CD4-positive, alpha-beta T cell (primary cell): ENCODE results near the gene MZT2A. TPM values are rescaled to one million over a fixed set of nuclear protein-coding genes. Genes with fewer than 3 reads are reported as not detected.
"Not testable (repeated sequence)": the region's sequence is repeated elsewhere in the genome, so short reads cannot be mapped to it uniquely, and the experiment has no call there.

Source experiments
- ATAC-seq: fragments of 200-7000 bp; cut with Tn5 transposase; one replicate; pipeline ENCODE4 v1.10.0; 2022; ENCODE audit warnings: mild to moderate bottlenecking; ENCODE audit not compliant: poor library complexity
- CTCF ChIA-PET: fragments of 350-600 bp; sonication (Branson Sonifier 250); formaldehyde crosslinking; loops from one replicate; lab custom pipeline; 2021; ENCODE audit warnings: antibody characterized with exemption, inconsistent platforms; lab: Charles Lee
- POLR2A ChIA-PET: fragments of 350-600 bp; sonication (Branson Sonifier 250); formaldehyde crosslinking; loops from one replicate; lab custom pipeline; 2021; ENCODE audit warnings: antibody characterized with exemption, inconsistent platforms; lab: Charles Lee
- DNase-seq, 14 experiments: peaks; one replicate each; pipeline ENCODE4 v3.0.0-alpha.2; 2013 to 2020; ENCODE audit warnings: mixed read lengths in 2 of 14
- H3K27ac ChIP-seq, 2 donors: one replicate each; pipeline versions ENCODE4 v1.5.1 to v1.7.0; 2013; ENCODE audit warnings: low read length in 2 of 2, low read depth in 1 of 2, mild to moderate bottlenecking in 1 of 2
- H3K27me3 ChIP-seq, 2 experiments: 1 replicate in 1 of 2; 2 replicates in 1 of 2; pipeline versions ENCODE4 v1.6.1 to v1.7.0; 2013; ENCODE audit warnings: low read length in 2 of 2, control low read depth in 1 of 2, mild to moderate bottlenecking in 1 of 2, moderate library complexity in 1 of 2; ENCODE audit not compliant: insufficient read depth in 2 of 2, control insufficient read depth in 1 of 2
- H3K36me3 ChIP-seq: one replicate; pipeline ENCODE4 v1.6.1; 2013; ENCODE audit warnings: low read length, control low read depth; ENCODE audit not compliant: insufficient read depth
- H3K4me1 ChIP-seq: one replicate; pipeline ENCODE4 v1.6.1; 2013; ENCODE audit warnings: low read length, control low read depth; ENCODE audit not compliant: insufficient read depth
- H3K4me3 ChIP-seq: one replicate; pipeline ENCODE4 v1.5.1; 2013; ENCODE audit warnings: mild to moderate bottlenecking, low read length, moderate library complexity
- H3K9me3 ChIP-seq, 2 experiments: 1 replicate in 1 of 2; 2 replicates in 1 of 2; pipeline versions ENCODE4 v1.6.1 to v1.7.0; 2013; ENCODE audit warnings: low read length in 2 of 2, mild to moderate bottlenecking in 2 of 2, control low read depth in 1 of 2, moderate library complexity in 1 of 2; ENCODE audit not compliant: control insufficient read depth in 1 of 2, insufficient read depth in 1 of 2
- H3K27ac Mint-ChIP-seq: one replicate; pipeline ENCODE4 v1.8.0; 2020; ENCODE audit warnings: mixed read lengths
- H3K27me3 Mint-ChIP-seq: one replicate; pipeline ENCODE4 v1.8.0; 2021; ENCODE audit warnings: mixed read lengths
- H3K36me3 Mint-ChIP-seq: one replicate; pipeline ENCODE4 v1.8.0; 2021; ENCODE audit warnings: low read depth, mixed read lengths
- H3K4me1 Mint-ChIP-seq: one replicate; pipeline ENCODE4 v1.8.0; 2021; ENCODE audit warnings: low read depth, mixed read lengths
- H3K4me3 Mint-ChIP-seq: one replicate; pipeline ENCODE4 v1.8.0; 2020; ENCODE audit warnings: mild to moderate bottlenecking, mixed read lengths
- H3K9me3 Mint-ChIP-seq: one replicate; pipeline ENCODE4 v1.8.0; 2020; ENCODE audit warnings: mixed read lengths
- CTCF ChIP-seq: fragments of 200-600 bp; IDR thresholded peaks from one replicate; pipeline ENCODE4 v1.8.0; 2022; ENCODE audit warnings: antibody characterized with exemption, mild to moderate bottlenecking
- intact Hi-C, 2 experiments: fragments of 100-400 bp; cut with DNase I in 1 of 2; cut with micrococcal nuclease in 1 of 2; formaldehyde crosslinking; loops; one replicate each; pipeline versions ENCODE4 v1.15.1 to v1.9.0; 2023 to 2025; cut with DNase I, micrococcal nuclease
- total RNA-seq, 174 experiments: library from RNA in 2 of 174; stranded (reverse) in 2 of 174; gene quantifications; one replicate each; pipeline ENCODE4 v1.2.3 and lab custom pipeline; 2021 to 2026

MZT2A gene
- total RNA-seq, 2 experiments from 2014 or later, result 55.3 to 58.7 TPM

- H3K27ac Mint-ChIP-seq, H3K4me3 ChIP-seq, H3K9me3 Mint-ChIP-seq, ATAC-seq, CTCF ChIA-PET, H3K4me1 ChIP-seq, H3K36me3 Mint-ChIP-seq, H3K4me3 Mint-ChIP-seq, intact Hi-C loops, H3K4me1 Mint-ChIP-seq, DNase-seq, H3K9me3 ChIP-seq, H3K27ac ChIP-seq, H3K36me3 ChIP-seq, POLR2A ChIA-PET, H3K27me3 ChIP-seq: not testable (repeated sequence)
- peaks cover 30% of the 10 kb centered on the region for H3K27me3 Mint-ChIP-seq
These were observed 40.8 kb downstream of the MZT2A start for GRCh38 chr2:131451265-131451949.

GRCh38 chr2:131447981-131448380 lies 44.2 kb downstream of the MZT2A start:
- H3K27ac Mint-ChIP-seq, intact Hi-C loops: not testable (repeated sequence)

GRCh38 chr2:131445896-131446295 lies 46.3 kb downstream of the MZT2A start:
- intact Hi-C loops, result no loop called here
- no peak overlapping the region for H3K27ac ChIP-seq
- peaks cover 26% of the 10 kb centered on the region for H3K27me3 Mint-ChIP-seq
- H3K9me3 ChIP-seq, result no peaks in the 10 kb centered on the region
- DNase-seq (no peak), ATAC-seq (no peak)
- H3K36me3 Mint-ChIP-seq, result no peaks in the 10 kb centered on the region
- no peaks in the 10 kb centered on the region for H3K4me1 Mint-ChIP-seq
- H3K36me3 ChIP-seq, result no peaks in the 10 kb centered on the region
- H3K4me1 ChIP-seq, result no peaks in the 10 kb centered on the region
- no peak overlapping the region for H3K4me3 ChIP-seq
- peaks cover 0 to 4% of the 10 kb centered on the region in 2 experiments for H3K27me3 ChIP-seq
- H3K9me3 Mint-ChIP-seq, result no peaks in the 10 kb centered on the region
- CTCF ChIA-PET, result no interaction called here
- POLR2A ChIA-PET, result no interaction called here
- no peak overlapping the region for H3K4me3 Mint-ChIP-seq
- no peak overlapping the region for H3K27ac Mint-ChIP-seq
- no peak for TF ChIP-seq CTCF

More at GRCh38 chr2:131447981-131448380, 44.2 kb downstream of the MZT2A start:
- H3K9me3 Mint-ChIP-seq, H3K4me3 Mint-ChIP-seq, H3K36me3 Mint-ChIP-seq, H3K4me1 Mint-ChIP-seq, ATAC-seq, DNase-seq, H3K9me3 ChIP-seq, H3K36me3 ChIP-seq, H3K4me1 ChIP-seq, POLR2A ChIA-PET, H3K27ac ChIP-seq, H3K27me3 ChIP-seq, H3K4me3 ChIP-seq, CTCF ChIA-PET: not testable (repeated sequence)
- peaks cover 25% of the 10 kb centered on the region for H3K27me3 Mint-ChIP-seq

GRCh38 chr2:131445515-131445797 lies 46.7 kb downstream of the MZT2A start:
- H3K27ac Mint-ChIP-seq, H3K9me3 ChIP-seq, H3K9me3 Mint-ChIP-seq, H3K27ac ChIP-seq, H3K4me3 ChIP-seq, DNase-seq, H3K4me1 ChIP-seq, H3K27me3 ChIP-seq, H3K36me3 ChIP-seq, H3K4me1 Mint-ChIP-seq, intact Hi-C loops, H3K36me3 Mint-ChIP-seq, ATAC-seq, CTCF ChIA-PET, POLR2A ChIA-PET, H3K4me3 Mint-ChIP-seq: not testable (repeated sequence)
- H3K27me3 Mint-ChIP-seq, result peaks cover 31% of the 10 kb centered on the region

- POLR2A ChIA-PET, H3K9me3 Mint-ChIP-seq: not testable (repeated sequence)
These were observed 47.3 kb downstream of the MZT2A start for GRCh38 chr2:131444736-131445514.

GRCh38 chr2:131440742-131441468 lies 51.3 kb downstream of the MZT2A start:
- intact Hi-C loops, CTCF ChIA-PET, ATAC-seq: not testable (repeated sequence)

More at GRCh38 chr2:131444736-131445514, 47.3 kb downstream of the MZT2A start:
- ATAC-seq, intact Hi-C loops, H3K4me1 Mint-ChIP-seq, H3K36me3 Mint-ChIP-seq, H3K4me3 ChIP-seq, H3K36me3 ChIP-seq, H3K9me3 ChIP-seq, H3K4me1 ChIP-seq, H3K27ac Mint-ChIP-seq, CTCF ChIA-PET, DNase-seq, H3K27me3 ChIP-seq, H3K4me3 Mint-ChIP-seq, H3K27ac ChIP-seq: not testable (repeated sequence)
- H3K27me3 Mint-ChIP-seq, result peaks cover 30% of the 10 kb centered on the region

More at GRCh38 chr2:131440742-131441468, 51.3 kb downstream of the MZT2A start:
- H3K4me1 ChIP-seq, POLR2A ChIA-PET, H3K27ac ChIP-seq, H3K27me3 ChIP-seq, H3K4me1 Mint-ChIP-seq, DNase-seq, H3K36me3 Mint-ChIP-seq, H3K27ac Mint-ChIP-seq, H3K9me3 ChIP-seq, H3K4me3 ChIP-seq, H3K4me3 Mint-ChIP-seq, H3K36me3 ChIP-seq, H3K9me3 Mint-ChIP-seq: not testable (repeated sequence)
- H3K27me3 Mint-ChIP-seq, result peaks cover 25% of the 10 kb centered on the region
